Keratinocyte (primary cell): ENCODE measurements around the gene RAI14. TPM values are rescaled to one million over a fixed set of nuclear protein-coding genes. Genes with fewer than 3 reads are reported as not detected.

ENCODE experiments used
- DNase-seq: peaks from one replicate; pipeline ENCODE4 v3.0.0-alpha.2; 2011; ENCODE audit warnings: low read depth, missing footprints, low spot score
- FAIRE-seq: peaks from 2 replicates; lab custom pipeline; 2011; peaks lifted over from hg19 to GRCh38; lab: Jason Lieb, UNC
- H2AFZ ChIP-seq: 2 replicates; pipeline ENCODE4 v1.6.0; 2012; ENCODE audit warnings: low read length, control low read depth, inconsistent platforms; ENCODE audit not compliant: control insufficient read depth
- H3K27ac ChIP-seq: 2 replicates; pipeline ENCODE4 v1.5.1; 2011; ENCODE audit warnings: low read length; ENCODE audit not compliant: control insufficient read depth, insufficient read depth
- H3K27me3 ChIP-seq: 3 replicates; pipeline ENCODE4 v1.6.0; 2011; ENCODE audit warnings: low read length; ENCODE audit not compliant: control insufficient read depth, insufficient read depth; ENCODE audit errors: extremely low read depth
- H3K36me3 ChIP-seq, 2 experiments: 2 replicates in 1 of 2; 3 replicates in 1 of 2; pipeline ENCODE4 v1.5.1; 2011; ENCODE audit warnings: low read length in 2 of 2, mild to moderate bottlenecking in 1 of 2; ENCODE audit not compliant: control insufficient read depth in 2 of 2, insufficient read depth in 2 of 2; ENCODE audit errors: extremely low read depth in 1 of 2
- H3K4me1 ChIP-seq: 3 replicates; pipeline ENCODE4 v1.5.1; 2011; ENCODE audit warnings: low read length; ENCODE audit not compliant: control insufficient read depth, insufficient read depth; ENCODE audit errors: extremely low read depth
- H3K4me2 ChIP-seq: 3 replicates; pipeline ENCODE4 v1.6.0; 2011; ENCODE audit warnings: low read depth, low read length; ENCODE audit not compliant: control insufficient read depth, insufficient read depth; ENCODE audit errors: extremely low read depth
- H3K4me3 ChIP-seq, 3 experiments: fragments of 200-600 bp in 1 of 3; sonication (generic) in 1 of 3; 2 replicates in 2 of 3; 3 replicates in 1 of 3; pipeline ENCODE4 v1.5.1; 2011 to 2016; ENCODE audit warnings: low read length in 3 of 3, mild to moderate bottlenecking in 3 of 3, control low read depth in 2 of 3, inconsistent platforms in 1 of 3, low read depth in 1 of 3, mixed read lengths in 1 of 3, mixed run types in 1 of 3, moderate library complexity in 1 of 3; ENCODE audit not compliant: control insufficient read depth in 2 of 3, insufficient read depth in 2 of 3; ENCODE audit errors: extremely low read depth in 1 of 3
- H3K79me2 ChIP-seq: 2 replicates; pipeline ENCODE4 v1.6.0; 2012; ENCODE audit warnings: low read length; ENCODE audit not compliant: control insufficient read depth, insufficient read depth
- H3K9ac ChIP-seq: 3 replicates; pipeline ENCODE4 v1.6.0; 2011; ENCODE audit warnings: low read length; ENCODE audit not compliant: control insufficient read depth, insufficient read depth; ENCODE audit errors: extremely low read depth
- H3K9me1 ChIP-seq: 3 replicates; pipeline ENCODE4 v1.6.0; 2011; ENCODE audit warnings: low read length; ENCODE audit not compliant: control insufficient read depth, insufficient read depth; ENCODE audit errors: extremely low read depth
- H3K9me3 ChIP-seq: 2 replicates; pipeline ENCODE4 v1.5.1; 2012; ENCODE audit warnings: low read depth, low read length; ENCODE audit not compliant: control insufficient read depth
- H4K20me1 ChIP-seq: 3 replicates; pipeline ENCODE4 v1.6.0; 2011; ENCODE audit warnings: low read length; ENCODE audit not compliant: control insufficient read depth, insufficient read depth; ENCODE audit errors: extremely low read depth
- CTCF ChIP-seq, 3 experiments: IDR thresholded peaks in 1 of 3; conservative IDR thresholded peaks in 1 of 3; optimal IDR thresholded peaks in 1 of 3; 2 replicates in 2 of 3; 3 replicates in 1 of 3; pipeline versions ENCODE3 to v1.5.1; 2011; ENCODE audit warnings: low read length in 3 of 3, mild to moderate bottlenecking in 3 of 3, moderate library complexity in 2 of 3, control low read depth in 1 of 3, inconsistent platforms in 1 of 3; ENCODE audit not compliant: insufficient read depth in 2 of 3; ENCODE audit errors: extremely low read depth in 1 of 3
- EZH2 ChIP-seq: IDR thresholded peaks from one replicate; pipeline ENCODE4 v1.6.1; 2012; ENCODE audit warnings: inconsistent platforms, mild to moderate bottlenecking, low read length, moderate library complexity
- dilution Hi-C: fragments of 300-500 bp; cut with MboI; formaldehyde crosslinking; loops from one replicate; pipeline ENCODE4 v1.7.0; 2020; ENCODE audit warnings: low sequenced_read_pairs; ENCODE audit not compliant: extremely low pct_ligation_motif_present
- polyA plus RNA-seq, 5 experiments: library from polyadenylated mRNA; depleted of rRNA in 3 of 5; stranded (reverse) in 3 of 5; stranded (forward) in 1 of 5; unstranded in 1 of 5; fragments of >200 nt; gene quantifications; 1 replicate in 1 of 5; 2 replicates in 3 of 5; 3 replicates in 1 of 5; pipeline versions ENCODE4 v1.2.1 to v1.2.3, GENCODE V29; 2011 to 2012; ENCODE audit warnings: missing spikeins in 2 of 5, low read depth in 1 of 5, low replicate concordance in 1 of 5

The RAI14 gene
- polyA plus RNA-seq, 1 donor (not counting 4 experiments of a cell fraction or from before 2014, with no cell fraction given), result 31.4 TPM

GRCh38 chr5:34656700-34657273 lies 659 bp downstream of the RAI14 start:
- Histone ChIP-seq H3K27me3 (no peaks in the 10 kb centered on the region), H3K36me3 (peaks cover 0 to 2% of the 10 kb centered on the region in 2 experiments), H2AFZ (peak overlapping the region; percentile 77), H3K4me2 (peak overlapping the region; percentile 97), H3K4me1 (peaks cover 16% of the 10 kb centered on the region), H3K79me2 (peaks cover 42% of the 10 kb centered on the region), H3K4me3 (peak overlapping the region; percentile 79 to 88 (median 80)), H3K9me1 (no peaks in the 10 kb centered on the region), H3K9ac (peak overlapping the region; percentile 78), H4K20me1 (no peaks in the 10 kb centered on the region), H3K27ac (no peak overlapping the region), H3K9me3 (no peaks in the 10 kb centered on the region)
- TF ChIP-seq EZH2 (no peak), CTCF (optimal IDR thresholded peaks at IDR 0.05 in 1 of 3, IDR thresholded peaks at IDR 0.05 in 1 of 3, conservative IDR thresholded peaks at IDR 0.05 in 1 of 3; ENCODE audit: extremely low read depth in 1 of 3, insufficient read depth in 2 of 3, low read length in 3 of 3) (no peak)
- dilution Hi-C loops, result no loop called here
- FAIRE-seq (no peak), DNase-seq (no peak)

GRCh38 chr5:34657274-34657921 lies 1.3 kb downstream of the RAI14 start:
- Histone ChIP-seq H4K20me1 (no peaks in the 10 kb centered on the region), H3K9me3 (no peaks in the 10 kb centered on the region), H3K27ac (no peak overlapping the region), H2AFZ (peak overlapping the region; percentile 33), H3K27me3 (no peaks in the 10 kb centered on the region), H3K9ac (peak overlapping the region; percentile 78), H3K4me1 (peaks cover 16% of the 10 kb centered on the region), H3K4me2 (peak overlapping the region; percentile 97), H3K79me2 (peaks cover 48% of the 10 kb centered on the region), H3K36me3 (peaks cover 0 to 2% of the 10 kb centered on the region in 2 experiments), H3K4me3 (peak overlapping the region; percentile 79 to 88 (median 80)), H3K9me1 (no peaks in the 10 kb centered on the region)
- TF ChIP-seq EZH2, result no peak
- TF ChIP-seq CTCF (optimal IDR thresholded peaks at IDR 0.05 in 1 of 3, IDR thresholded peaks at IDR 0.05 in 1 of 3, conservative IDR thresholded peaks at IDR 0.05 in 1 of 3; ENCODE audit: extremely low read depth in 1 of 3, insufficient read depth in 2 of 3, low read length in 3 of 3), result no peak
- no peak for DNase-seq
- no peak for FAIRE-seq
- dilution Hi-C loops, result no loop called here
